ENCODE measurements around the gene MTA1.

Gene MTA1

DNA sequence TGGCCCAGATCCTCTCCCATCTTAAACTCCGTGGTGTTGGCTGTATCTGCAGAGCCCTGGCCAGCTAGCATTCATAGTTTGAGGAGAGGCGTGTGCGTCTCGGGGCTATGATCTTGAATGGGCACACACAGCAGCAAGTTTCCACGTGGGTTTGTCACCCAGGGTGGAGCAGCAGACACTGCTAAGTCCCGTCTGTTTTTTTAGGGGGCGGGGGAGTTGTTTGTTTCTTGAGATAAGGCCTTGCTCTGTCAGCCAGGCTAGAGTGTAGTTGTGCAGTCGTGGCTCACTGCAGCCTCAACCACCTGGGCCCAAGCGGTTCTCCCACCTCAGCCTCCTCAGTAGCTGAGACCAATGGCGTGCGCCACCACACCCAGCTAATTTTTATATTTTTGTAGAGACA lies 41.4 kb upstream of the MTA1 start:
- H3K4me3 ChIP-seq (ENCODE audit: low read depth, low read length), result no peak overlapping the region
- ChIA-PET CTCF (no interaction called here), POLR2A (no interaction called here)
- no peak for DNase-seq (ENCODE audit: low read depth, low spot score)
- no peak for TF ChIP-seq CTCF (IDR thresholded peaks at IDR 0.05; ENCODE audit: insufficient read depth, low read length, missing control alignments)

GRCh38 chr14:105378873-105379685 lies 40.5 kb upstream of the MTA1 start:
- TF ChIP-seq CTCF (IDR thresholded peaks at IDR 0.05; ENCODE audit: insufficient read depth, low read length, missing control alignments), result no peak
- ChIA-PET POLR2A (no interaction called here), CTCF (interaction anchor here (1.1 to 4.0 kb wide), 2 partner anchors 8 to 10 kb away, joined by 3 to 19 read pairs; no protein-coding TSS in a partner anchor)
- no peak for DNase-seq (ENCODE audit: low read depth, low spot score)
- H3K4me3 ChIP-seq (ENCODE audit: low read depth, low read length), result no peak overlapping the region

DNA sequence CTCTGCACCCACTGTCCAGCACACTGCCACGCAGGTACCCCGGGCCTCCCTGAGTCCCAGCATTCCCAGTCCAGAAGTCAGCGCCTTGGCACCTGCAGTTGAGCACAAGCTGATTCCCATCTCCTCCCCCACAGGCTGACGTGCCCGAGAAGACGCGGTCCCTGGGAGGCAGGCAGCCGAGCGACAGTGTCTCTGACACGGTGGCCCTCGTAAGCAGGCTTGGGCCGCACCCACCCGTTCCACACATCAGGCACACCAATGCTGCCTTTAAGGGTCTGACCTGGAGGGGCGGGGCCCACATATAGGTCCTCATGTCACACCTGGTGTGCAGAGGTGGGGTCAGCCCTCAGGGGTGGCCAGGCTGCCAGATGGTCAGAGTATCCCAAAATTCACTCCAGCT lies 39.7 kb upstream of the MTA1 start:
- ChIA-PET CTCF (interaction anchor here (1.1 to 4.0 kb wide), 2 partner anchors 9 to 11 kb away, joined by 3 to 19 read pairs; no protein-coding TSS in a partner anchor), POLR2A (no interaction called here)
- no peak for TF ChIP-seq CTCF (IDR thresholded peaks at IDR 0.05; ENCODE audit: insufficient read depth, low read length, missing control alignments)
- H3K4me3 ChIP-seq (ENCODE audit: low read depth, low read length), result no peak overlapping the region
- no peak for DNase-seq (ENCODE audit: low read depth, low spot score)

DNA sequence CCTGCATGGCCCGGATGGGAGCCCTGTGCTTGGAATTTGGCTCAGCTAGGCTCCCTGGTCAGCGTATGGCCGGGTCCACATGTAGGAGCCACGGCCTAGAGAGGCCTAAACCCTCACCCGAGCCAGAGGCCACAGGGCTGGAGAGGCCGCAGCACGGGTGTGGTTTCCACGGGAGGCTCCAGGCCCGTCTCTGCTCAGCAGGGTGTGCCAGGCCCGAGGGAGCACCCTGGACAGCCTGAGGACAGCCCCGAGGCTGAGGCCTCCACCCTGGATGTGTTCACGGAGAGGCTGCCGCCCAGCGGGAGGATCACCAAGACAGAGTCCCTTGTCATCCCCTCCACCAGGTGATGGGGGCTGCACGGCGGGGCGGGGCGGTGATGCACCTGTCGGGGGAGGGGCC lies 38.9 kb upstream of the MTA1 start:
- CTCF ChIA-PET, result interaction anchor here (1.0 to 4.0 kb wide), 5 partner anchors 10 to 147 kb away, joined by 3 to 19 read pairs (median 4); no protein-coding TSS in a partner anchor
- no peak overlapping the region for H3K4me3 ChIP-seq (ENCODE audit: low read depth, low read length)
- no peak for DNase-seq (ENCODE audit: low read depth, low spot score)
- TF ChIP-seq CTCF (IDR thresholded peaks at IDR 0.05; ENCODE audit: insufficient read depth, low read length, missing control alignments), result no peak
- POLR2A ChIA-PET, result no interaction called here

DNA sequence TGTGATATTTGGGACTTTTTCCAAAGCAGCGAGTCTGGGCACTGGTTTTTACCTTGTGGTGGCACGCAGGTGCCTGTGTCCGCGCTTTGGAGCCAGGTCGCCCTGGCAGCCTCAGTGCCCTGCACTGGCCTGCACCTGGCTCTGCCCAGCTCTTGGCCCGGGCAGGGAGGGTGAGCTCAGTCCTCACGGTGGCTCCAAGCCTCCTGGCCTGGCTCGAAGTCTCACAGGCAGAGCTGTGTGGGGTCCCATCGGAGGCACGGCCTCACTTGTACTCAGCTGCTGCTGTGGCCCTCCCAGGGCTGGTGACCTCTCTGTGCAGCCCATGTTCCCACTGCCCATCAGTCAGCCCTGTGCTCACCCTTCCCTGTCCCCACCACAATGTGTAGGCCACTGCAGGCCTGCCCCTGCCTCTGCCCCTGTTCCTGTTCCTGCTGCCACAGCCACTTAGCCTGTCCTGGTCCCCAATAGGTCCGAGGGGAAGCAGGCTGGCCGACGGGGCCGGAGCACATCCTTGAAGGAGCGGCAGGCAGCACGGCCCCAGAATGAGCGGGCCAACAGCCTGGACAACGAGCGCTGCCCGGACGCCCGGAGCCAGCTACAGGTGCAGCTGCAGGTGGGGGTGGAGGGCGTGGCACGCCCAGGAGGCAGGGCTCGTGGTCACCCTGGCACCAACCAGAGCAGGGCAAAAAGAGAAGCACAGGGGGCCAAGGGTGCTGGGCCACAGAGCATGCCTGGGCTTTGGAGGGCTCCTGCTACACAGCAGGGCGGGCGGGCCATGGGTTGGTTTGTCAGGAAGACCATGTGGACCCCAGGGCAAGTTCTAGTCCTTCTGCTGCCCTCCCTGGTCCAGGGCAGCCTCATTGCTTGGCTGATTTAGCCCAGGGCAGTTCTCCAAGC lies 37.9 kb upstream of the MTA1 start:
- ChIA-PET CTCF (interaction anchor here (1.0 to 4.0 kb wide), 5 partner anchors 11 to 147 kb away, joined by 3 to 19 read pairs (median 4); no protein-coding TSS in a partner anchor), POLR2A (no interaction called here)
- no peak for TF ChIP-seq CTCF (IDR thresholded peaks at IDR 0.05; ENCODE audit: insufficient read depth, low read length, missing control alignments)
- no peak for DNase-seq (ENCODE audit: low read depth, low spot score)
- no peak overlapping the region for H3K4me3 ChIP-seq (ENCODE audit: low read depth, low read length)
